Measurements from ENCODE around the gene KRT85. TPM values are rescaled to one million over a fixed set of nuclear protein-coding genes. Genes with fewer than 3 reads are reported as not detected.

Gene KRT85
- total and polyA plus RNA-seq, 2 donors (not counting 3 experiments of a cell fraction or from before 2014, with no cell fraction given), result not detected

DNA sequence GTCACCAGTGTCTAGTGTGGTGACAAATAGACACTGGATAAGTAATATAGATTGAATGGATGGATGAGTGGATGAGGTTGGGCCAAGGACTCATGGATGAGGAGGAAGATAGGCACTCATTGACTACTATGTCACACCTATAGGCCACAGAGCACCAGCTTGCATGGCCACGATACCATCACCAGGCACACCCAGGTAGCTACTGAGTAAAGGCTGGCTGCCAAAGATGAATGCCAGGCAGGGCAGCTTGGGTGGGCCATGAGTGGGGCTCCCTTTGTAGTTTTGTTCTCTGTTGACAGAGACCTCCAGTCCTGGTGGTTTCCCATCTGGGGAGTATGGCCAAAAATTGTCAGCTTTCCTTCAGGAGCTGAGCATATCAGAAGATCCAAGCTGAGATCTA lies 34.9 kb downstream of the KRT85 start:
- ChIA-PET POLR2A (no interaction called here), CTCF (interaction anchor here (0.9 to 1.5 kb wide), 3 partner anchors 13 to 53 kb away, joined by 3 to 5 read pairs (median 3); no protein-coding TSS in a partner anchor)
- H3K4me1 ChIP-seq (ENCODE audit: control insufficient read depth, extremely low read depth, insufficient read depth, low read length), result no peaks in the 10 kb centered on the region
- intact Hi-C loops (cut with micrococcal nuclease) (loop anchor here (1.0 kb wide), 1 partner anchor 36 kb away; no protein-coding TSS in a partner anchor), dilution Hi-C loops (cut with MboI; ENCODE audit: extremely low pct_ligation_motif_present, low sequenced_read_pairs) (no loop called here)
- no peaks in the 10 kb centered on the region for H3K9me3 ChIP-seq (replicated peaks; ENCODE audit: control insufficient read depth, insufficient read depth, low read length)
- H3K4me3 ChIP-seq (replicated peaks in 1 of 3; ENCODE audit: insufficient read depth in 1 of 3, low read depth in 1 of 3, low read length in 3 of 3), result no peak overlapping the region
- H3K36me3 ChIP-seq (ENCODE audit: control insufficient read depth in 2 of 2, extremely low read depth in 1 of 2, insufficient read depth in 2 of 2, low read length in 2 of 2), result no peaks in the 10 kb centered on the region
- H3K9ac ChIP-seq (replicated peaks; ENCODE audit: extremely low read depth, insufficient read depth, low read length), result no peak overlapping the region
- FAIRE-seq, result no peak
- H3K79me2 ChIP-seq (ENCODE audit: control insufficient read depth, insufficient read depth, low read length), result no peaks in the 10 kb centered on the region
- DNase-seq (ENCODE audit: low read depth, low spot score), result no peak
- TF ChIP-seq FOS (IDR thresholded peaks at IDR 0.05; ENCODE audit: borderline replicate concordance, insufficient read depth, low read length), result no peak
- TF ChIP-seq EZH2 (IDR thresholded peaks at IDR 0.05; ENCODE audit: borderline replicate concordance, low read depth, low read length, severe bottlenecking), result no peak
- TF ChIP-seq JUN (IDR thresholded peaks at IDR 0.05; ENCODE audit: borderline replicate concordance, insufficient read depth, insufficient read length, low read depth), result no peak
- TF ChIP-seq POLR2AphosphoS5 (IDR thresholded peaks at IDR 0.05; ENCODE audit: insufficient read depth, low read depth, low read length), result no peak
- TF ChIP-seq POLR2A (IDR thresholded peaks at IDR 0.05; ENCODE audit: low read depth, low read length), result no peak
- TF ChIP-seq, protein P1, sequence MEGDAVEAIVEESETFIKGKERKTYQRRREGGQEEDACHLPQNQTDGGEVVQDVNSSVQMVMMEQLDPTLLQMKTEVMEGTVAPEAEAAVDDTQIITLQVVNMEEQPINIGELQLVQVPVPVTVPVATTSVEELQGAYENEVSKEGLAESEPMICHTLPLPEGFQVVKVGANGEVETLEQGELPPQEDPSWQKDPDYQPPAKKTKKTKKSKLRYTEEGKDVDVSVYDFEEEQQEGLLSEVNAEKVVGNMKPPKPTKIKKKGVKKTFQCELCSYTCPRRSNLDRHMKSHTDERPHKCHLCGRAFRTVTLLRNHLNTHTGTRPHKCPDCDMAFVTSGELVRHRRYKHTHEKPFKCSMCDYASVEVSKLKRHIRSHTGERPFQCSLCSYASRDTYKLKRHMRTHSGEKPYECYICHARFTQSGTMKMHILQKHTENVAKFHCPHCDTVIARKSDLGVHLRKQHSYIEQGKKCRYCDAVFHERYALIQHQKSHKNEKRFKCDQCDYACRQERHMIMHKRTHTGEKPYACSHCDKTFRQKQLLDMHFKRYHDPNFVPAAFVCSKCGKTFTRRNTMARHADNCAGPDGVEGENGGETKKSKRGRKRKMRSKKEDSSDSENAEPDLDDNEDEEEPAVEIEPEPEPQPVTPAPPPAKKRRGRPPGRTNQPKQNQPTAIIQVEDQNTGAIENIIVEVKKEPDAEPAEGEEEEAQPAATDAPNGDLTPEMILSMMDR (IDR thresholded peaks at IDR 0.05; ENCODE audit: extremely low read depth in 1 of 2, insufficient read depth in 1 of 2, low read depth in 1 of 2, low read length in 2 of 2), result no peak
- no peak for TF ChIP-seq MYC (IDR thresholded peaks at IDR 0.05; ENCODE audit: low read depth, low read length)
- TF ChIP-seq, protein P2, sequence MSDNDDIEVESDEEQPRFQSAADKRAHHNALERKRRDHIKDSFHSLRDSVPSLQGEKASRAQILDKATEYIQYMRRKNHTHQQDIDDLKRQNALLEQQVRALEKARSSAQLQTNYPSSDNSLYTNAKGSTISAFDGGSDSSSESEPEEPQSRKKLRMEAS (IDR thresholded peaks at IDR 0.05; ENCODE audit: insufficient read depth, insufficient read length), result no peak
- no peak for TF ChIP-seq GATA2 (IDR thresholded peaks at IDR 0.05; ENCODE audit: insufficient read depth, insufficient read length, low read depth, low read length)
- no peak overlapping the region for H3K27ac ChIP-seq (ENCODE audit: insufficient read depth, low read depth, low read length)
- H3K27me3 ChIP-seq (ENCODE audit: control insufficient read depth in 2 of 2, insufficient read depth in 2 of 2, low read length in 2 of 2), result peaks cover 17 to 21% of the 10 kb centered on the region in 2 experiments
- no peak overlapping the region for H2AFZ ChIP-seq (ENCODE audit: low read depth, low read length)
- no peaks in the 10 kb centered on the region for H3K9me1 ChIP-seq (replicated peaks; ENCODE audit: control insufficient read depth, extremely low read depth, insufficient read depth, low read length)
- no peak overlapping the region for H3K4me2 ChIP-seq (ENCODE audit: insufficient read depth, low read length)
- BruUV-seq (replicated peaks), result no TSS peak
- H4K20me1 ChIP-seq (replicated peaks; ENCODE audit: control insufficient read depth, extremely low read depth, insufficient read depth, low read length), result no peaks in the 10 kb centered on the region

Measured in endothelial cell of umbilical vein (primary cell).